ENCODE data around the gene RASGRP1.

GRCh38 chr15:38558372-38559059 is 6.1 kb downstream of the RASGRP1 start:
- TF ChIP-seq CTCF (IDR thresholded peaks at IDR 0.05) (no peak), POLR2A (IDR thresholded peaks at IDR 0.05) (no peak)
